Mucosa of stomach (tissue), 1 donor: ENCODE measurements around the gene PTPRD.
"Not testable (repeated sequence)": the region's sequence is repeated elsewhere in the genome, so short reads cannot be mapped to it uniquely, and the experiment has no call there.

ENCODE experiments used
- H3K27me3 ChIP-seq: one replicate; pipeline ENCODE4 v1.7.0; 2013; ENCODE audit warnings: mild to moderate bottlenecking, low read length; ENCODE audit not compliant: control insufficient read depth, insufficient read depth
- H3K36me3 ChIP-seq: one replicate; pipeline ENCODE4 v1.7.0; 2013; ENCODE audit warnings: low read length; ENCODE audit not compliant: control insufficient read depth, insufficient read depth
- H3K4me1 ChIP-seq: one replicate; pipeline ENCODE4 v1.7.0; 2013; ENCODE audit warnings: mild to moderate bottlenecking, low read length; ENCODE audit not compliant: control insufficient read depth, insufficient read depth
- H3K4me3 ChIP-seq: one replicate; pipeline ENCODE4 v1.7.0; 2013; ENCODE audit warnings: low read length
- H3K9ac ChIP-seq: one replicate; pipeline ENCODE4 v1.7.0; 2013; ENCODE audit warnings: mild to moderate bottlenecking, low read length, moderate library complexity
- H3K9me3 ChIP-seq: one replicate; pipeline ENCODE4 v1.7.0; 2013; ENCODE audit warnings: mild to moderate bottlenecking, low read length, moderate library complexity; ENCODE audit not compliant: control insufficient read depth
- donor health status: Pancreatic carcinoma.

PTPRD gene

GRCh38 chr9:9392755-9393154, 1220.0 kb downstream of the PTPRD start:
- no peaks in the 10 kb centered on the region for H3K27me3 ChIP-seq
- no peak overlapping the region for H3K4me3 ChIP-seq
- no peaks in the 10 kb centered on the region for H3K9me3 ChIP-seq
- H3K36me3 ChIP-seq = no peaks in the 10 kb centered on the region
- no peak overlapping the region for H3K9ac ChIP-seq
- no peaks in the 10 kb centered on the region for H3K4me1 ChIP-seq

- Histone ChIP-seq H3K4me3 (no peak overlapping the region), H3K4me1 (peaks cover 5% of the 10 kb centered on the region), H3K9me3 (no peaks in the 10 kb centered on the region), H3K9ac (no peak overlapping the region), H3K36me3 (no peaks in the 10 kb centered on the region), H3K27me3 (no peaks in the 10 kb centered on the region)
Observed at GRCh38 chr9:9389904-9390303, 1222.9 kb downstream of the PTPRD start.

- peaks cover 5% of the 10 kb centered on the region for H3K4me1 ChIP-seq
- no peaks in the 10 kb centered on the region for H3K36me3 ChIP-seq
- H3K27me3 ChIP-seq = no peaks in the 10 kb centered on the region
- H3K9me3 ChIP-seq = no peaks in the 10 kb centered on the region
- no peak overlapping the region for H3K9ac ChIP-seq
- no peak overlapping the region for H3K4me3 ChIP-seq
Observed at GRCh38 chr9:9387511-9388115, 1225.2 kb downstream of the PTPRD start.

- Histone ChIP-seq H3K4me3 (no peak overlapping the region), H3K4me1 (no peaks in the 10 kb centered on the region), H3K27me3 (no peaks in the 10 kb centered on the region), H3K9me3 (no peaks in the 10 kb centered on the region), H3K9ac (no peak overlapping the region), H3K36me3 (no peaks in the 10 kb centered on the region)
Observed at GRCh38 chr9:9362332-9362731, 1250.5 kb downstream of the PTPRD start.

GRCh38 chr9:9352877-9353481, 1259.8 kb downstream of the PTPRD start:
- Histone ChIP-seq H3K36me3 (no peaks in the 10 kb centered on the region), H3K4me3 (no peak overlapping the region), H3K9me3 (no peaks in the 10 kb centered on the region), H3K27me3 (no peaks in the 10 kb centered on the region), H3K4me1 (no peaks in the 10 kb centered on the region), H3K9ac (no peak overlapping the region)

- Histone ChIP-seq H3K9me3 (no peaks in the 10 kb centered on the region), H3K27me3 (no peaks in the 10 kb centered on the region), H3K9ac (no peak overlapping the region), H3K4me3 (no peak overlapping the region), H3K36me3 (no peaks in the 10 kb centered on the region), H3K4me1 (no peaks in the 10 kb centered on the region)
Observed at GRCh38 chr9:9341203-9341602, 1271.6 kb downstream of the PTPRD start.

- H3K9me3 ChIP-seq = no peaks in the 10 kb centered on the region
- H3K9ac ChIP-seq = no peak overlapping the region
- no peak overlapping the region for H3K4me3 ChIP-seq
- H3K36me3 ChIP-seq = no peaks in the 10 kb centered on the region
- H3K27me3 ChIP-seq = no peaks in the 10 kb centered on the region
- H3K4me1 ChIP-seq = no peaks in the 10 kb centered on the region
Observed at GRCh38 chr9:9337129-9337528, 1275.7 kb downstream of the PTPRD start.

GRCh38 chr9:9326749-9327148, 1286.1 kb downstream of the PTPRD start:
- Histone ChIP-seq H3K27me3 (no peaks in the 10 kb centered on the region), H3K4me1 (no peaks in the 10 kb centered on the region), H3K4me3 (no peak overlapping the region), H3K9ac (no peak overlapping the region), H3K36me3 (no peaks in the 10 kb centered on the region), H3K9me3 (no peaks in the 10 kb centered on the region)

- Histone ChIP-seq H3K36me3 (no peaks in the 10 kb centered on the region), H3K4me1 (peaks cover 4% of the 10 kb centered on the region), H3K4me3 (no peak overlapping the region), H3K9ac (no peak overlapping the region), H3K27me3 (no peaks in the 10 kb centered on the region), H3K9me3 (no peaks in the 10 kb centered on the region)
Observed at GRCh38 chr9:9319007-9319406, 1293.8 kb downstream of the PTPRD start.

GRCh38 chr9:9310743-9311142, 1302.1 kb downstream of the PTPRD start:
- not testable (repeated sequence) for H3K27me3 ChIP-seq, H3K9ac ChIP-seq, H3K4me3 ChIP-seq, H3K36me3 ChIP-seq, H3K4me1 ChIP-seq, H3K9me3 ChIP-seq

- H3K27me3 ChIP-seq = no peaks in the 10 kb centered on the region
- no peaks in the 10 kb centered on the region for H3K4me1 ChIP-seq
- H3K4me3 ChIP-seq = no peak overlapping the region
- H3K36me3 ChIP-seq = no peaks in the 10 kb centered on the region
- H3K9me3 ChIP-seq = no peaks in the 10 kb centered on the region
- H3K9ac ChIP-seq = no peak overlapping the region
Observed at GRCh38 chr9:9305600-9305999, 1307.2 kb downstream of the PTPRD start.

GRCh38 chr9:9299134-9299533, 1313.7 kb downstream of the PTPRD start:
- Histone ChIP-seq H3K4me1 (no peaks in the 10 kb centered on the region), H3K4me3 (no peak overlapping the region), H3K9me3 (no peaks in the 10 kb centered on the region), H3K36me3 (no peaks in the 10 kb centered on the region), H3K27me3 (no peaks in the 10 kb centered on the region), H3K9ac (no peak overlapping the region)

- no peak overlapping the region for H3K4me3 ChIP-seq
- no peaks in the 10 kb centered on the region for H3K9me3 ChIP-seq
- H3K4me1 ChIP-seq = no peaks in the 10 kb centered on the region
- no peaks in the 10 kb centered on the region for H3K27me3 ChIP-seq
- H3K36me3 ChIP-seq = no peaks in the 10 kb centered on the region
- H3K9ac ChIP-seq = no peak overlapping the region
Observed at GRCh38 chr9:9286001-9286400, 1326.8 kb downstream of the PTPRD start.
